A549 (cell line): ENCODE data around the gene DAW1. TPM values are rescaled to one million over a fixed set of nuclear protein-coding genes. Genes with fewer than 3 reads are reported as not detected.
"Not testable (repeated sequence)": the region's sequence is repeated elsewhere in the genome, so short reads cannot be mapped to it uniquely, and the experiment has no call there.

Experiments used
- ATAC-seq, 2 experiments: fragments of 200-7000 bp in 1 of 2; fragments of >200 bp in 1 of 2; cut with Nextera tagmentation in 1 of 2; cut with Tn5 transposase in 1 of 2; 3 replicates each; pipeline versions ENCODE4 v1.8.0 to v1.9.1; 2018 to 2020; ENCODE audit warnings: mild to moderate bottlenecking in 1 of 2, moderate library complexity in 1 of 2
- CTCF ChIA-PET: fragments of 300-600 bp; sonication (Branson Sonifier 250); formaldehyde crosslinking; extraction: SDS; loops from one replicate; lab custom pipeline; 2021; ENCODE audit warnings: antibody characterized with exemption, inconsistent platforms; lab: Yijun Ruan, JAX
- POLR2A ChIA-PET: fragments of 350-600 bp; formaldehyde crosslinking; extraction: SDS; loops from one replicate; lab custom pipeline; 2021; ENCODE audit warnings: antibody characterized with exemption, inconsistent platforms; lab: Yijun Ruan, JAX
- DNase-seq, 2 experiments: peaks; one replicate each; pipeline versions ENCODE4 v3.0.0 to v3.0.0-alpha.2; 2011 to 2016; ENCODE audit warnings: low read depth in 1 of 2, low spot score in 1 of 2
- FAIRE-seq: peaks from 2 replicates; lab custom pipeline; 2011; peaks lifted over from hg19 to GRCh38; lab: Jason Lieb, UNC
- H3K27ac ChIP-seq, 2 experiments: fragments of >200 bp; sonication (Bioruptor Twin); formaldehyde crosslinking; 3 replicates each; pipeline ENCODE4 v1.5.1; 2016 to 2017
- H3K4me1 ChIP-seq: fragments of >200 bp; sonication (Bioruptor Twin); formaldehyde crosslinking; 3 replicates; pipeline ENCODE4 v1.6.1; 2016
- H3K4me2 ChIP-seq: fragments of >200 bp; sonication (Bioruptor Twin); formaldehyde crosslinking; 3 replicates; pipeline ENCODE4 v1.6.1; 2016
- H3K4me3 ChIP-seq: fragments of >200 bp; sonication (Bioruptor Twin); formaldehyde crosslinking; 3 replicates; pipeline ENCODE4 v1.5.1; 2016
- H3K9me3 ChIP-seq: fragments of >200 bp; sonication (Bioruptor Twin); formaldehyde crosslinking; 3 replicates; pipeline ENCODE4 v1.6.1; 2016
- ATOH8 ChIP-seq: fragments of 250-450 bp; sonication (Bioruptor Pico); IDR thresholded peaks from 2 replicates; pipeline ENCODE4 v1.5.0; 2020; ENCODE audit warnings: low read depth, mild to moderate bottlenecking, moderate library complexity
- BHLHE40 ChIP-seq: IDR thresholded peaks from 2 replicates; pipeline ENCODE4 v1.6.1; 2012; ENCODE audit warnings: low read depth, low read length, inconsistent platforms
- CBX8 ChIP-seq: fragments of 200-600 bp; sonication (generic); IDR thresholded peaks from 2 replicates; pipeline ENCODE4 v1.6.1; 2016
- CEBPB ChIP-seq, 2 experiments: fragments of >200 bp in 1 of 2; sonication (Bioruptor Twin) in 1 of 2; formaldehyde crosslinking in 1 of 2; IDR thresholded peaks; 2 replicates each; pipeline ENCODE4 v1.6.1; 2012 to 2016
- CHD2 ChIP-seq: fragments of 150-350 bp; IDR thresholded peaks from 2 replicates; pipeline ENCODE4 v1.6.1; 2014; ENCODE audit warnings: low read length; ENCODE audit not compliant: partially characterized antibody
- EHF ChIP-seq: fragments of 250-450 bp; sonication (Bioruptor Pico); IDR thresholded peaks from 2 replicates; pipeline ENCODE4 v1.5.0; 2020; ENCODE audit warnings: mild to moderate bottlenecking
- FOSB ChIP-seq: fragments of 250-450 bp; sonication (Bioruptor Pico); IDR thresholded peaks from 2 replicates; pipeline ENCODE4 v1.5.0; 2020; ENCODE audit warnings: mild to moderate bottlenecking, moderate library complexity
- HMGXB4 ChIP-seq: fragments of 250-450 bp; sonication (Bioruptor Pico); IDR thresholded peaks from 2 replicates; pipeline ENCODE4 v1.5.0; 2021; ENCODE audit warnings: mild to moderate bottlenecking, moderate library complexity, borderline replicate concordance
- HOXB13 ChIP-seq: fragments of 250-450 bp; sonication (Bioruptor Pico); IDR thresholded peaks from 2 replicates; pipeline ENCODE4 v1.5.0; 2020; ENCODE audit warnings: low read depth, mild to moderate bottlenecking, moderate library complexity
- KDM5A ChIP-seq: fragments of 200-600 bp; sonication (generic); IDR thresholded peaks from 2 replicates; pipeline ENCODE4 v1.6.1; 2016; ENCODE audit warnings: antibody characterized with exemption, mild to moderate bottlenecking
- NR3C1 ChIP-seq: fragments of >200 bp; sonication (Bioruptor Twin); formaldehyde crosslinking; IDR thresholded peaks from 3 replicates; pipeline ENCODE4 v1.6.1; 2017
- PHF8 ChIP-seq: fragments of 200-600 bp; sonication (generic); IDR thresholded peaks from 2 replicates; pipeline ENCODE4 v1.6.1; 2016; ENCODE audit warnings: low read depth, mild to moderate bottlenecking, antibody characterized with exemption, moderate library complexity, borderline replicate concordance
- POLR2A ChIP-seq: IDR thresholded peaks from 2 replicates; pipeline ENCODE4 v1.6.1; 2012; ENCODE audit warnings: mild to moderate bottlenecking, low read length
- POLR2AphosphoS2 ChIP-seq: conservative IDR thresholded peaks from 2 replicates; pipeline ENCODE4 v1.6.1; 2012; ENCODE audit warnings: low read length, improper control_type of control experiment, inconsistent platforms
- RAD21 ChIP-seq, 2 experiments: fragments of >200 bp in 1 of 2; sonication (Bioruptor Twin) in 1 of 2; formaldehyde crosslinking in 1 of 2; IDR thresholded peaks in 1 of 2; conservative IDR thresholded peaks in 1 of 2; 2 replicates in 1 of 2; 3 replicates in 1 of 2; pipeline ENCODE4 v1.6.1; 2012 to 2018; ENCODE audit warnings: inconsistent platforms in 1 of 2
- SREBF2 ChIP-seq: fragments of 450-650 bp; IDR thresholded peaks from 2 replicates; pipeline ENCODE4 v1.6.1; 2014; ENCODE audit warnings: mild to moderate bottlenecking, moderate library complexity
- ZFP36 ChIP-seq: fragments of 450-650 bp; IDR thresholded peaks from 2 replicates; pipeline ENCODE4 v1.6.1; 2014; ENCODE audit warnings: borderline replicate concordance; ENCODE audit not compliant: partially characterized antibody
- ZNF302 ChIP-seq: fragments of 250-450 bp; sonication (Bioruptor Pico); IDR thresholded peaks from 2 replicates; pipeline ENCODE4 v1.9.0; 2021; ENCODE audit warnings: inconsistent platforms, mild to moderate bottlenecking, moderate library complexity
- WGBS: methylation state at CpG from one replicate; pipeline ENCODE4 v1.1.6; 2017; ENCODE audit errors: missing lambda C conversion rate; 5-methylcytosine and 5-hydroxymethylcytosine counted together
- polyA plus RNA-seq, 4 experiments: library from polyadenylated mRNA; depleted of rRNA in 3 of 4; stranded (reverse); fragments of >200 nt; fragmentation: RNase III in 1 of 4; extraction: RNeasy Plus Mini Kit Qiagen cat#74134 plus additional on column Dnase treatment in 1 of 4; gene quantifications; 2 replicates in 3 of 4; 3 replicates in 1 of 4; pipeline ENCODE4 v1.2.3, GENCODE V29; 2011 to 2017

Gene DAW1
- polyA plus RNA-seq, 2 of the 4 experiments (the other 2 are of a cell fraction) = 1.1 to 2.7 TPM

DNA sequence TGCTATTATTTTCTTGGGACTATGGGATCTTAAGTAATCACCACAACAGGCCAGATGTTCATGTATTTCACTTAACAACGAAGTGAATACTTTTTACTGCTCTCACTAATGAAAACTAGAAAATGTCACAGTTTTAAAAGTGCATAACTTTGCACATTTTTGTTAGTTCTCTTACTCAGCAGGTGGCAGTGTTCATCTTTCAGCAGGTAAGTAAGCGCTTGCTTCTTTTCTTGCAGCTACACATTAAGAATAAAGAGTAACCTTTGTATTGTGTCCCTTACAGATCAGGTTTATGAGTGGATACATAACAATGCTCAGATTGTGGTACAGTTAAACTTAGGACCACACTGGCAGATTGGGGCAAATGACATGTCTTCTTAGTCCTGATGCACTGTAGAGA lies 61.0 kb downstream of the DAW1 start:
- FAIRE-seq (no peak), ATAC-seq (peak in 1 of 2 experiments; percentile 39; a peak in 1 of 6 replicates), DNase-seq (peak in 1 of 2 experiments; percentile 8)
- H3K27ac ChIP-seq = no peak overlapping the region
- 0 out of 3 replicates have a peak, but pooled peaks cover 3% of the 10 kb centered on the region for H3K9me3 ChIP-seq
- TF ChIP-seq CHD2 (no peak), RAD21 (conservative IDR thresholded peaks at IDR 0.05 in 1 of 2, IDR thresholded peaks at IDR 0.05 in 1 of 2) (peak; percentile 18 to 30; a peak in 3 of 5 replicates), POLR2AphosphoS2 (no peak), ZFP36 (no peak), HOXB13 (CRISPR knock-in tag) (no peak)
- H3K4me3 ChIP-seq = no peak overlapping the region
- no peak overlapping the region for H3K4me2 ChIP-seq
- H3K4me1 ChIP-seq = no peaks in the 10 kb centered on the region
- CTCF ChIA-PET = interaction anchor here (0.6 to 1.3 kb wide), 3 partner anchors 9 to 52 kb away, joined by 3 to 4 read pairs (median 4); no protein-coding TSS in a partner anchor
- 53% methylated on average over 2 of the region's 2 CpGs for WGBS
- POLR2A ChIA-PET = no interaction called here

DNA sequence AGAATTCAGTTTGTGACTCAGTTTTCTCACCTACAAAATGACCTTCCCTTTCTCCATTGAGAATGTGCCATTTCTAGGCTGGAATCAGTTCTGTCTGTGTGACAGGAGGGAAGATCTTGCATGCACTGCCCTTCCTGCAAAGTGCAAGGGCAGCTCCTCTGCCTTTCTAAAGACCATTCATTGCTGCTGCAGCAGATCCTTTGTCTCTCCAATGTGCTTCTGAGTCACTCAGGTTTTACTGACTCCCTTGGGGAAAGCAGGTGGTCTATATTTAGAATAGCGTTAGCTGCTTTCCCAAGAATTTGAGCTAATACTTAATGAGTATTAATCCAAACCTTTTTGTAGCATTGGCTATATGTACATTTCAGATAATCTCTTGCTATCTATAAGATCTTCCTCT lies 62.5 kb downstream of the DAW1 start:
- CTCF ChIA-PET = interaction anchor here (0.6 to 1.5 kb wide), 2 partner anchors 10 to 44 kb away, joined by 3 read pairs; no protein-coding TSS in a partner anchor
- no peak for FAIRE-seq

DNA sequence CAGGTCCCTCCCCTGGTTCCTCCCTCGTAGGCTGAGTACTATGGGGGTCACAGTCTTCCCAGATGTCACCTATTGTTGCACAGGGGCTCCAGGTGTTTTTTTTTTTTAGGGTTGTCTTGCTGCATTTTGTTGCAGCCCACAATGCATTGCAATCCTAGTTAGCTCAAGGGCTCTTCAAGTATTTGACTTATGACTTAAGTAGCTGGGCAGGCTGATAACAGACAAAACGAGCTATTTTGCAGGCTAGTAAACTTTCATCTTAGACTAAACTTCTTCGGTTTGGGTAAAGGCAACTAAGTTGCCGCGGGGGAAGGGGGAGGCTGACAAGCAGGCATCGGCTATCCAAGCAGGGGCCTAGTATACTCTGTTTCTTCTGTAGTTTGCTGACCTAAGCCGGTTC lies 64.8 kb downstream of the DAW1 start:
- ATAC-seq, H3K4me3 ChIP-seq, POLR2A ChIA-PET, H3K4me2 ChIP-seq, H3K9me3 ChIP-seq, DNase-seq, H3K27ac ChIP-seq, H3K4me1 ChIP-seq, FAIRE-seq, CTCF ChIA-PET: not testable (repeated sequence)
- WGBS = 59% methylated on average over 7 of the region's 7 CpGs

More for the DNA sequence above, 62.5 kb downstream of the DAW1 start:
- ATAC-seq = no peak
- POLR2A ChIA-PET = no interaction called here
- no peaks in the 10 kb centered on the region for H3K9me3 ChIP-seq
- no peak for TF ChIP-seq NR3C1
- no peak for TF ChIP-seq PHF8
- no peak for TF ChIP-seq SREBF2
- no peak for TF ChIP-seq HMGXB4 (CRISPR knock-in tag)
- TF ChIP-seq KDM5A = no peak
- TF ChIP-seq CEBPB (IDR thresholded peaks at IDR 0.05) = no peak
- no peak for TF ChIP-seq FOSB (CRISPR knock-in tag)
- TF ChIP-seq ATOH8 = no peak
- no peak for TF ChIP-seq ZNF302
- no peak for TF ChIP-seq EHF
- TF ChIP-seq POLR2A = no peak
- TF ChIP-seq CBX8 = no peak
- no peak for TF ChIP-seq BHLHE40
- H3K27ac ChIP-seq = no peak overlapping the region
- no peak for DNase-seq
- no peak overlapping the region for H3K4me2 ChIP-seq
- no peak overlapping the region for H3K4me3 ChIP-seq
- 93% methylated on average over 1 of the region's 1 CpG for WGBS
- H3K4me1 ChIP-seq = no peaks in the 10 kb centered on the region
